ENCODE results near the gene NABP1.

Gene NABP1

GRCh38 chr2:191707542-191707941 is 29.6 kb downstream of the NABP1 start:
- DNase-seq (ENCODE audit: low read depth in 2 of 2), result no peak

GRCh38 chr2:191710411-191710900 is 32.5 kb downstream of the NABP1 start:
- DNase-seq (ENCODE audit: low read depth in 2 of 2), result no peak

- no peak for DNase-seq (ENCODE audit: low read depth in 2 of 2)
Measured at GRCh38 chr2:191711621-191712020, 33.7 kb downstream of the NABP1 start.

- DNase-seq (ENCODE audit: low read depth in 2 of 2), result no peak
Measured at GRCh38 chr2:191713837-191714236, 35.9 kb downstream of the NABP1 start.

- DNase-seq (ENCODE audit: low read depth in 2 of 2), result no peak
Measured at GRCh38 chr2:191714925-191715324, 37.0 kb downstream of the NABP1 start.

- DNase-seq (ENCODE audit: low read depth in 2 of 2), result no peak
Measured at GRCh38 chr2:191715471-191715870, 37.5 kb downstream of the NABP1 start.

- DNase-seq (ENCODE audit: low read depth in 2 of 2), result no peak
Measured at GRCh38 chr2:191719261-191719660, 41.3 kb downstream of the NABP1 start.

- DNase-seq (ENCODE audit: low read depth in 2 of 2), result no peak
Measured at GRCh38 chr2:191719938-191720337, 42.0 kb downstream of the NABP1 start.

- DNase-seq (ENCODE audit: low read depth in 2 of 2), result no peak
Measured at GRCh38 chr2:191721331-191721730, 43.4 kb downstream of the NABP1 start.

GRCh38 chr2:191724015-191724414 is 46.1 kb downstream of the NABP1 start:
- no peak for DNase-seq (ENCODE audit: low read depth in 2 of 2)

- no peak for DNase-seq (ENCODE audit: low read depth in 2 of 2)
Measured at GRCh38 chr2:191728750-191729624, 51.1 kb downstream of the NABP1 start.

GRCh38 chr2:191730263-191730662 is 52.3 kb downstream of the NABP1 start:
- DNase-seq (ENCODE audit: low read depth in 2 of 2), result no peak
